ENCODE results near the gene GABRG3.

Gene GABRG3

GRCh38 chr15:27111323-27111722, 140.3 kb downstream of the GABRG3 start:
- DNase-seq (no peak), ATAC-seq (no peak)

- no peak for ATAC-seq
- no peak for DNase-seq
Measured at GRCh38 chr15:27114473-27114872, 143.5 kb downstream of the GABRG3 start.

GRCh38 chr15:27119695-27120266, 148.8 kb downstream of the GABRG3 start:
- no peak for ATAC-seq

GRCh38 chr15:27121672-27122071, 150.7 kb downstream of the GABRG3 start:
- ATAC-seq: no peak
- no peak for DNase-seq

More at GRCh38 chr15:27119695-27120266, 148.8 kb downstream of the GABRG3 start:
- DNase-seq: no peak

- ATAC-seq: no peak
- no peak for DNase-seq
Measured at GRCh38 chr15:27123291-27123690, 152.3 kb downstream of the GABRG3 start.

GRCh38 chr15:27123808-27124207, 152.8 kb downstream of the GABRG3 start:
- no peak for DNase-seq
- no peak for ATAC-seq

GRCh38 chr15:27124287-27124871, 153.4 kb downstream of the GABRG3 start:
- DNase-seq: no peak
- ATAC-seq: no peak

GRCh38 chr15:27125185-27125584, 154.2 kb downstream of the GABRG3 start:
- ATAC-seq: no peak
- no peak for DNase-seq

- no peak for ATAC-seq
Measured at GRCh38 chr15:27126449-27126848, 155.5 kb downstream of the GABRG3 start.

GRCh38 chr15:27127815-27128570, 157.0 kb downstream of the GABRG3 start:
- no peak for ATAC-seq
- no peak for DNase-seq

More at GRCh38 chr15:27126449-27126848, 155.5 kb downstream of the GABRG3 start:
- no peak for DNase-seq

GRCh38 chr15:27133249-27133648, 162.3 kb downstream of the GABRG3 start:
- no peak for DNase-seq
- no peak for ATAC-seq

GRCh38 chr15:27134481-27134880, 163.5 kb downstream of the GABRG3 start:
- ATAC-seq (no peak), DNase-seq (no peak)

GRCh38 chr15:27135151-27135550, 164.2 kb downstream of the GABRG3 start:
- DNase-seq (no peak), ATAC-seq (no peak)

- no peak for DNase-seq
- ATAC-seq: no peak
Measured at GRCh38 chr15:27137127-27137526, 166.1 kb downstream of the GABRG3 start.

GRCh38 chr15:27165590-27165989, 194.6 kb downstream of the GABRG3 start:
- ATAC-seq (no peak), DNase-seq (no peak)

- no peak for ATAC-seq
- no peak for DNase-seq
Measured at GRCh38 chr15:27166917-27167316, 195.9 kb downstream of the GABRG3 start.

GRCh38 chr15:27167738-27168137, 196.8 kb downstream of the GABRG3 start:
- no peak for ATAC-seq

GRCh38 chr15:27170851-27171250, 199.9 kb downstream of the GABRG3 start:
- DNase-seq: no peak
- no peak for ATAC-seq

More at GRCh38 chr15:27167738-27168137, 196.8 kb downstream of the GABRG3 start:
- no peak for DNase-seq

- ATAC-seq (no peak), DNase-seq (no peak)
Measured at GRCh38 chr15:27172821-27173220, 201.8 kb downstream of the GABRG3 start.

- DNase-seq: no peak
- ATAC-seq: no peak
Measured at GRCh38 chr15:27175472-27176153, 204.6 kb downstream of the GABRG3 start.

- ATAC-seq: no peak
- DNase-seq: no peak
Measured at GRCh38 chr15:27176785-27177406, 205.9 kb downstream of the GABRG3 start.

GRCh38 chr15:27179789-27180188, 208.8 kb downstream of the GABRG3 start:
- no peak for DNase-seq
- ATAC-seq: no peak
